Activated CD8-positive, alpha-beta memory T cell treated with anti-CD3 and anti-CD28 coated beads, Interleukin-2, amount 50 U/mL, for 48 hours (primary cell): ENCODE results near the gene DNASE1L2.
A peak's percentile ranks its signal among the peaks of the same experiment; 100 is the strongest.
"Not testable (repeated sequence)": the region's sequence is repeated elsewhere in the genome, so short reads cannot be mapped to it uniquely, and the experiment has no call there.

ENCODE experiments used
- DNase-seq: peaks from one replicate; pipeline ENCODE4 v3.0.0-alpha.2; 2020

DNASE1L2 gene

DNA sequence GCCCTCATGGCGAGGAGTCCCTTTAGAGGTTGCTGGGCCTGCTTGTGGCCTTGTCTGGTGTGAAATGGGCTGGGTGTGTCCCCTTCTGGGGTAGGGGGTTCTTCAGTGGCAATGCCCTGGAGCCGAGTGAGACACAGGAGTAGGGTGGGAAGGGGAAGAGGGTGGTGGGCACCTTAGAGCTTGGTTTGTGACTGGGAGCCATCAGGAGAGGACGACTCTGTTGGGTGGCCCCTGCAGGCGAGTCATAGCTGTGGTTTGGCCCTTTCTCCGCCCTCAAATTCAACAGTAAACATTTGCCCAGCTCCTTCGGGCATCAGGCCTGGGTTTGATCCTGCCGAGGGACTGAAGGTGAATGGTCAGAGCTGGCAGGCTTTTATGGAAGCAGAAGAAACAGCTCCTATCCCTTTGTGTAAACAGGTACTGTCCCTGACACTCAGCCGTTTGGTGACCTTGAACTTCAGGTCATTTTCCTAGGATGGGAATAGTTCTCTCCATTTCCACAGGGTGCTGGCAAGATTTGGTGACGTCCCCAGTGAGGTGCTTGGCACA lies 9.9 kb upstream of the DNASE1L2 start:
- no peak for DNase-seq

DNA sequence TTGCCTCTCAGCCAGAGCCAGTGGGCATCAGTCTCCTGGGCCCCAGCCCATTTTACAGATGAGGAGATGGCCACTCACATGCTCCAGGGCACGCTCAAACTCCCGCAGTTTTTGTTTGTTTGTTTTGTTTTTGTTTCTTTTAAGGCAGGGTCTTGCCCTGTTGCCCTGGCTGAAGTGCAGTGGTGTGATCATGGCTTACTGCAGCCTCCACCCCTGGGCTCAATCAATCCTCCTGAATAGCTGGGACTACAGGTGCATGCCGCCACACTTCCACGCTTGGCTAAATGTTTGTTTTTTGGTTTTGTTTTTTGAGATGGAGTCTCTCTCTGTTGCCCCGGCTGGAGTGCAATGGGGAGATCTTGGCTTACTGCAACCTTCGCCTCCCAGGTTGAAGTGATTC lies 9.3 kb upstream of the DNASE1L2 start:
- no peak for DNase-seq

DNA sequence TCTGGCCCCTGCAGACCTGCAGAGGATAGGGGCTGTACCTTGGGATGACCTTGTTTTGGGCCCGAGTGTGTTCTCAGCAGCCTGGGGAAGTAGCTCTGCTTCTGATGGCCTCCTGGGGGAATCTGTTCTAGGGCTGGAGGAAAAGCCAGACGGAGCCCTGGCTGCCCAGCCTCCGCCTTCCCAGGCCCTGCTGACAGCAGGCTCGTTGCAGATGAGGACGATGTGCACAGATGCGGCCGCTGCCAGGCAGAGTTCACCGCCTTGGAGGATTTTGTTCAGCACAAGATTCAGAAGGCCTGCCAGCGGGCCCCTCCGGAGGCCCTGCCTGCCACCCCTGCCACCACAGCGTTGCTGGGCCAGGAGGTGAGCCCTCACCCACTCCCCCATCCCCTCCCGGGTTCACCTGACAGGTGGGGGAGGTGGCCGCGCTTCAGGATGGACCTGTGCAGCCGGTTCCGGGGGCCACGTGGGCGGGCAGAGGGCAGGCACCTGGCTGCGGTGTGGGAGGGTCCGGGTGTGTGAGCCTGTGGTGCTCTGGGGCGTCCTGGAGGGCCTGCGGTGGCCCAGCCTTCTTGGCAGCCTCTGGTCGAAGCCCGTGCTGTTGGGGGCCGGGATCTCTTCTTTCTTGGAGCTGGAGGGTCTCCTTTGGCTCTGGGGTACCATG lies 8.0 kb upstream of the DNASE1L2 start:
- DNase-seq = no peak

DNA sequence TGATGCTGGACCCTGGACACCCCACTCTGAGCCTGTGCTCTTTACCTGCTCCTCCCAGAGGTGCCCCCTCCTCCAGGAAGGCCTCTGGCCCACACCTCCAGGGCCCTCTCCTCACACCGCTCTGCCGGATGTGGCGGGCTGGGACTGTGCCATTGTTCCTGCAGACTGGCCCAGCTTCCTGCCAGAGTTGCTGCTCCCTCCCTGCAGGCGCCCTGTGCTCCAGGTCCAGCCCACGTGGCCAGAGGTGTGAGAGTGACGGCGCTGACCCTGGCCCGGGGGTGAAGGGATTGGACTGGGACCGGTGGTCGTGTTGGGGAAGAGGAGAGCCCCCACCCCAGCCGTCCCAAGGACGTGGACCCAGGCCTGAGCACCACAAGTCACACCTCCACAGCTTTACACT lies 7.2 kb upstream of the DNASE1L2 start:
- no peak for DNase-seq

DNA sequence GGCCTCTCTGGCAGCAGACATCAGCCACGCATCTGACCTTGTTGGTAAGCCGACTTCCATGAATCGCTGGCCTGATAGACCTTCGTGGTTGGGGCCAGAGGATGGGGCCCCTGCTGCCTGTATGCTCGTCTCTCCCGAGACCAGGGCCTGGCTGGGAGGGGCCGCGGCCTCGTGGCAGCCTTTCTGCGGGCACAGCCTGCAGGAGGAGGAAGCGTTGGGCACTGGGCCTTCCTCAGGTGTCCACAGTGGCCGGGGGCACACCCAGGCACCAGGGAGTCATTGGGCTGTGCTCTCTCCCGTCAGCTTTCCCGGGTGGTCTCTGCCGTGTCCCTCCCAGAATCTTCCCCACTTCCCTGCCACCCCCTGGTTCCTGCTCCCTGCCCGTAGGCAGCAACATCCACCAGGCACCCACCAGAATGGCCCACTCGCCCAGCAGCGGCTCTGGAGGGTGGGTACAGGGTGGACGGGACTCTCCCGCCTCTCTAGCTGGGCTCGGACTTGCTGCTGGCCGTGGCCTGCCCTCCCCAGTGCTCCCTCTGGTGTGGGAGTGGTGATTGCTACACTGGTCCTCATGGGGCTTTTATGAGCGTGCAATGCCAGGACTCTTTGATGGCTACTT lies 6.5 kb upstream of the DNASE1L2 start:
- no peak for DNase-seq

DNA sequence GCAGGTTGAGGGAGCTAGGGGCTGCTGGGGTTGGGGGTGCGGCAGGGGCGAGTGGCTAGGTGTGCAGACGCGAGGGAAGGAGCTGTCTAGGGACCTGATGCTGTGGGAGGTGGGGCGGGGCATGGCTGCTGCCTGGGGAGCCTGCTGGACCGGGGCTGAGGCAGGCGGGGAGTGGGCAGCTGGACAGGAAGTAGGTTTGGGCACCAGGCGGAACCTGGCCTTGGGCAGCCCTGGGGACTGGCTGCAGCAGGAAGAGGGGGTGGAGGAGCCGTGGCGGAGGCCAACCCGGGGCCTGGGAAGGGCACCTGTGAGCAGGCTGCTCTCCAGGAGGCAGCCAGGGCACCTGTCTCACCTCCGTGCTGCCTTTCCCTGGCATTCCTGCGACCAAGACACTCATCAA lies 5.9 kb upstream of the DNASE1L2 start:
- no peak for DNase-seq

DNA sequence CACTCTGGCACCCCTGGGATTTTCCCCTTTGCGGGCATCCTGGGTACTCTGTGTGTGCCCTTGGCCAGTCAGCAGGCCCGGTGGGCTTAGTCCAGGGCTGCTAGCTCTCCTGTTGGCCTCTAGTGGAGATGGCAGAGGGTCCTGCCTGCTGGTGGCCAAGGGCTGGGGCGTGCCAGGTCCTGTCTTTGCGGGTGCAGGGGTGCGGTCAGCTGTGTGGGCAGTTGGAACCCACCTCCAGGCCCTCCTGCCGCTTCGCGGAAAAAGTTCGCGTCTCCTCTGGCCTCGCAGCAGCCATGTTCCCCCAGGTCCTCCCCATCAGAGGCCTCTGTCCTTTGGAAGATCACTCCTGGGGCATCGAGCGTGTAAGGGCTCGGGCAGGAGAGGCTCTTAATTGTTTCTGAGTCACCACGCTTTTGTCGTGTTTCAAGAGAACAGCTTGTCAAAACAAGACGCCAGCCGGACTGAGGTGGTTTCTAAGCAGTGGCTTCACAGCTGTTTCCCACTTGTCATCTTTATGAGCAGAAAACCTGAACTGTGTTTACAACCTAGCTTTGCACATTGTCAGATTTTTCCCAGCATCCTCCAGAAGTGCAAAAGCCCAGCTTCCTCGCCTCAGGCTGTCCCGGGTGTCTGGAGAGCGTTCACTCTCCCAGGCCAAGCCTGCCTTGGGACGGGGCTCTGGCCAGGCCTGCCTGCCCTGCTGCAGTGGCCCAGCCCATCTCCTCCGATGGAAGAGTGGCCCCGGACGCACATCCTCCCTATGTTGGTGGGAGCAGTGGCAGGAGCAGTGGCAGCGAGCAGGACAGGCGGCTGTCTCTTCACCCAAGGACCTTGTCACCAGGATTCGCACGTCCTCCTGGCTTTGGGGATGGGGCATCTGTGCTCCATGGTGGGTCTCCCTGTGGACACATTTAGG lies 5.0 kb upstream of the DNASE1L2 start:
- DNase-seq = no peak

DNA sequence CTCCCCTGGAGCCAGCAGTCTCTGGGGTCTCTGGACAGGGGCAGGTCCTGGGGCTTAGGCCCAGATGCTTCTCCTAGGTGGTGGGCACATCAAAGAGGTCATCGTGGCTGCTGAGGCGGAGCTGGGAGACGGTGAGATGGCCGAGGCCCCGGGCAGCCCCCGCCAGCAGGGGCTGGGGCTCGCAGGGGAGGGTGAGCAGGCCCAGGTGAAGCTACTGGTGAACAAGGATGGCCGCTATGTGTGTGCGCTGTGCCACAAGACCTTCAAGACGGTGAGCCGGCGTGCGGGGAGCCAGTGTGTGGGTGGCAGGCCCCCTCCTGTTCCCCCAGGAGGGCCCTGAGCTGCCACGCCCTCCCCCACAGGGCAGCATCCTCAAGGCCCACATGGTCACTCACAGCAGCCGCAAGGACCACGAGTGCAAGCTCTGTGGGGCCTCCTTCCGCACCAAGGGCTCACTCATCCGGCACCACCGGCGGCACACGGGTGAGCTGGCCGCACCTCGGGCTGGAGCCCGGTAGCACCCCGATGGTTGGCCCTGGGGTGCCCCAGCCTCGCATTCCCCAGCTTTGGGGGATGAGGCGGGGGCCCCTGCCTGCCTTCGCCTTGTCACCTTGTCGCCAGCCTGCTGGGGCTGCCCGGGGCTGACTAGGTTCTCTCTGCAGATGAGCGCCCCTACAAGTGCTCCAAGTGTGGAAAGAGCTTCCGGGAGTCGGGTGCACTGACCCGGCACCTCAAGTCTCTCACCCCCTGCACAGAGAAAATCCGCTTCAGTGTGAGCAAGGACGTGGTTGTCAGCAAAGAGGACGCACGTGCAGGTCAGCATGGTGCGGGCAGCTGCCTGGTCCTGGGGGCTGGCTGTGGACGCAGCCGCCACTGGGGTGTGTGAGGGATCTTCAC lies 3.9 kb upstream of the DNASE1L2 start:
- no peak for DNase-seq

DNA sequence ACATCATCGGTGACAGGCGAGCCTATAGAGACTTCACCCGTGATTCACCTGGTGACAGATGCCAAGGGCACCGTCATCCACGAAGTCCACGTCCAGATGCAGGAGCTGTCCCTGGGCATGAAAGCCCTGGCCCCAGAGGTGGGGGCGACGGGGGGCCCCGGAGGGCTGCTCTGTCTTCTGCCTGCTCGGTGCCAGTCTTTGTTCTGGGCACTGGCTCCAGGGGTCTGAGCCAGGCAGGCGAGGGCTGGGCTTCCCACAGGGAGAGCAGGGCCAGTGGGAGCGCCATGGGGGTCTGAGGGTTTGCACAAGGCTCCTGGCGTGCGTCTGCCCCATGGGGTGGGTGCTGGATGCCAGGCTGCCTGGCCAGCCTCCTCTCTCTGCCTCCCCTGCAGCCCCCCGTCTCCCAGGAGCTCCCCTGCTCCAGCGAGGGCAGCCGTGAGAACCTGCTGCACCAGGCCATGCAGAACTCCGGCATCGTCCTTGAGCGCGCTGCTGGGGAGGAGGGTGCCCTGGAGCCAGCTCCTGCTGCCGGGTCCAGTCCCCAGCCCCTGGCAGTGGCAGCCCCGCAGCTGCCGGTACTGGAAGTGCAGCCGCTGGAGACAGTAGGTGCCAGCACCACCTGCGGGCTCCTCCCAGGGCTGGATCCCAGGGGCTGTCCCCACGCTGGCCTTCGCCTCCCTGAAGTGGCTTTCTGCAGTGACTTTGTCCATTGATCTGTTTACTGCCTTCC lies 3.0 kb upstream of the DNASE1L2 start:
- no peak for DNase-seq

DNA sequence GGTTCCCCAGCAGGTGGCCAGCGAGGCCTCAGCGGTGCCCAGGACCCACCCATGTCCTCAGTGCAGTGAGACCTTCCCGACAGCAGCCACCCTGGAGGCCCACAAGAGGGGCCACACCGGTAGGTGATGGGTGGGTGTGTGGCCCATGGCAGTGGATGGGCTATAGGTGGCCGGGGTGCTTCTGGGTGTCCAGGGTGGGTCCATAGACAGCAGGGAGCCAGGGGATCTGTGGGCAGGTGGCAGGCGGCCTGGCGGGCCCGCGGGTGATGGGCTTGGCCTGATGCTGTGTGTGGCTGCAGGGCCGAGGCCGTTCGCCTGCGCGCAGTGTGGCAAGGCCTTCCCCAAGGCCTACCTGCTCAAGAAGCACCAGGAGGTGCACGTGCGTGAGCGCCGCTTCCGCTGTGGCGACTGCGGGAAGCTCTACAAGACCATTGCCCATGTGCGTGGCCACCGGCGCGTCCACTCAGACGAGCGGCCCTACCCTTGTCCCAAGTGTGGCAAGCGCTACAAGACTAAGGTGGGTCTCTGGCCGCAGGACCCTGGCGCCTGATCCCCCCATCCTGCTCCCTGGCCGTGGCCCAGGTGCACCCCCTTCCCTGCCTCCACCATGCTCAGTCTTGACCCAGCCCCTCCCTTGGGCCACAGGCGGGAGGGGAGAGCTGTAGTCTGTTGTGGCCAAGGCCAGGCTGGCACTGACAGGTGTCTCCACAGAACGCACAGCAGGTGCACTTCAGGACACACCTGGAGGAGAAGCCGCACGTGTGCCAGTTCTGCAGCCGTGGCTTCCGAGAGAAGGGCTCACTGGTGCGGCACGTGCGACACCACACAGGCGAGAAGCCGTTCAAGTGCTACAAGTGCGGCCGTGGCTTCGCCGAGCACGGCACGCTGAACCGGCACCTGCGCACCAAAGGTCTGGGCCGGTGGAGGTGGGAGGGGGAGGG lies 2.1 kb upstream of the DNASE1L2 start:
- no peak for DNase-seq

DNA sequence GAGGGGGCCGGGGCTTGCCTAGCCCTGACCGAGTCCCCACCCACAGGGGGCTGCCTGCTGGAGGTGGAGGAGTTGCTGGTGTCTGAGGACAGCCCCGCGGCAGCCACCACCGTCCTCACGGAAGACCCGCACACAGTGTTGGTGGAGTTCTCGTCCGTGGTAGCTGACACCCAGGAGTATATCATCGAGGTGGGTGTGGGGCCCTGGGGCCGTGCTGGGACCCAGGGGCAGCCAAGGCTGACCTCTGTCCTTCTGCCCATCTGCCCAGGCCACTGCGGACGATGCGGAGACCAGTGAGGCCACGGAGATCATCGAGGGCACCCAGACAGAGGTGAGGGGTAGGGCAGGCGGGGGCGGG lies 1.5 kb upstream of the DNASE1L2 start:
- DNase-seq = no peak

DNA sequence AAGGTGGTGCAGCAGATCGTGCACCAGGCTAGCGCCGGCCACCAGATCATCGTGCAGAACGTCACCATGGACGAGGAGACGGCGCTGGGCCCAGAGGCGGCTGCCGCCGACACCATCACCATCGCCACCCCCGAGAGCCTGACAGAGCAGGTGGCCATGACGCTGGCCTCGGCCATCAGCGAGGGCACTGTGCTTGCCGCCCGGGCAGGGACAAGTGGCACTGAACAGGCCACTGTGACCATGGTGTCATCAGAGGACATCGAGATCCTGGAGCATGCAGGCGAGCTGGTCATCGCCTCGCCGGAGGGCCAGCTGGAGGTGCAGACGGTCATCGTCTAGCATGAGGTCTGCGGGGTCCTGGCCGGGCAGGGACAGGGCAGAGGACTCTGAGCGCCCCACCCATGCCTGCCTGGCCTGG lies 1.0 kb upstream of the DNASE1L2 start:
- no peak for DNase-seq

DNA sequence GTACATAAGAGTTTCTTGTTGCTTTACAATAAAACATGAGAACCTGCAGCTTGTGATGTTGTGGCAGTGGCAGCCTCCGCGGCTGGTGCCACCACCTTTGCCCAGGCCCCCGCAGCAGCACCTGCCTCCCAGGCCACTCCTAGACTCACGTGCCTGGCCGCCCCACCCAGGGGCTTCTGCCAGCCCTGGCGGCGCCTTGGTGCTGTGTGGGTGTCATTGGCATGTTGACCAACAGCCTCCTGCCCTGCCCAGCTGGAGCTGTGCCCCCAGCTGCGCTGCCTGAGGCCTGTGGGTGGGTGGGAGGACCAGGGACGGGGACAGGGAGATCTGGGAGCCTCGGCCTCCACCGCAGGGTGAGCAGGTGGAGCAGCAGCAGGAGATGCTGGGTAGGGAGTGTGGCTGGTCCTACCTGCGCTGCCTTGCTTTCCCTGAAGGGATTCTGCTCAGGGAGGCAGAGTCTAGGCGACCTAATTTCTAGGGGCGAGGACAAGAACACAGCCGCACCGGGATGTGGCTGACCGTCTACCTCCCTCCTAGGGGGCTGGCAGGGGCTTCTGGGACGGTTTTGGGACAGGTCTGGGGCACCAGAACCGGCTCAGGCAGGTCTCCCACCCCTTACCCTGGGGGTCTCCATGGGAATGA lies 428 bp upstream of the DNASE1L2 start:
- peak; percentile 53 for DNase-seq

DNA sequence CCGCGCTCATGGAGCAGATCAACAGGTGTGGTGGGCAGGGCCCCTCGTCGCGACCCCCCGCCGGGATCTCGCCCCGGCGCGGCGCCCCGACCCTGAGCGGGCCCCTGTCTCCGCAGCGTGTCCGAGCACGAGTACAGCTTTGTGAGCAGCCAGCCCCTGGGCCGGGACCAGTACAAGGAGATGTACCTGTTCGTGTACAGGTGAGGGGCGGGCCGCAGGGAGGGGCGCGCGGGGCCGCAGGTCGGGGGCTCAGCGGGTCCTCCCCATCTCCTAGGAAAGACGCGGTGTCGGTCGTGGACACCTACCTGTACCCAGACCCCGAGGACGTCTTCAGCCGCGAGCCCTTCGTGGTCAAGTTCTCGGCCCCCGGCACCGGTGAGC lies 848 bp downstream of the DNASE1L2 start:
- peak; percentile 57 for DNase-seq

DNA sequence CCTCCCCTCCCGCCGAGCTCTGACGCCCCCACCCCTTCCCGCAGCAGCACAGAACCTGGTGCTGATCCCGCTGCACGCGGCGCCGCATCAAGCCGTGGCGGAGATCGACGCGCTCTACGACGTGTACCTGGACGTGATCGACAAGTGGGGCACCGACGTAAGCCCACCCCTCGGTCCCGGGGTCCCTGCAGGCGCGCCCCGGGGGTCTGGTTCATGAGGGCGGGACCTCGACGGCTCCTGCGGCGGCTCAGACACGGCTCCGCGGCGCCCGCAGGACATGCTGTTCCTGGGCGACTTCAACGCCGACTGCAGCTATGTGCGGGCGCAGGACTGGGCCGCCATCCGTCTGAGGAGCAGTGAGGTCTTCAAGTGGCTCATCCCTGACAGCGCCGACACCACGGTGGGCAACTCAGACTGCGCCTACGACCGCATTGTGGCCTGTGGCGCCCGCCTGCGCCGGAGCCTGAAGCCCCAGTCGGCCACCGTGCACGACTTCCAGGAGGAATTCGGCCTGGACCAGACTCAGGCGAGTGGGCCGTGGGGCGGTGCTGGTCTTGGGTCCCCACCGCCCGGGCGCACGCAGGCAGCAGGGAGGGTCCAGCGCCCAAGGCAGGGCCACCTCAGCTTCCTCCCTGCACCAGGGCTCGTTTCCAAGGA lies 1.4 kb downstream of the DNASE1L2 start:
- peak; percentile 56 for DNase-seq

DNA sequence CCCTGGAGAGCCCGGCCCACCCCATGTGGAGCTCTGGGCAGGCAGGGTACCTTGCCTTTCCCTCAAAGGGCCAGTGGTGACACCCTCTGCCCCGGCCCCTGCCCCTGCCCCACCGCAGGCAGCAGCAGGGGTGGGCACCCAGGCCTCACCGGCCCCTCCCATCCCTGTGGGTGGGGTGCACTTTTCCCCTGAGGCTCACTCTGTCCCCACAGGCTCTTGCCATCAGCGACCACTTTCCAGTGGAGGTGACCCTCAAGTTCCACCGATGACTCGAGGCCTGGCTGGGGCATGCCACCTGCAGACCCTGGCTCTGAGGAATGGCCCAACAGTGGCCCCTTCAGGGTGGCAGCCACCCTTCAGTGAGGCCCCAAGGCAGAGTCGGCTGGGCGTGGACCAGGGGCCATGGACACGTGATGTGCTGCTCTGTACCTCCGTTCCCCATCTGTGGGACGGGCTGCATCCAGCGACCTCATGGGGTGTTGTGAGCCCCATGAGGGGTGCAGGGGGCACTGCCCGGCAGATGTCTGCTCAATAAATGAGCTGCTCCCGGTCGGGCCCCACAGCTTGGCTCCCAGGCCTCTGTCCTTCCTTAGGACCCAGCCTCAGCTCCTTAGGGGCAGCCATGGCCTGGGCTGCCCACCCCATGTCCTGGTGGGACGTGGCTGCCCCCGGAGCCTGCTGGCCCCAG lies 2.0 kb downstream of the DNASE1L2 start:
- peak; percentile 56 for DNase-seq

DNA sequence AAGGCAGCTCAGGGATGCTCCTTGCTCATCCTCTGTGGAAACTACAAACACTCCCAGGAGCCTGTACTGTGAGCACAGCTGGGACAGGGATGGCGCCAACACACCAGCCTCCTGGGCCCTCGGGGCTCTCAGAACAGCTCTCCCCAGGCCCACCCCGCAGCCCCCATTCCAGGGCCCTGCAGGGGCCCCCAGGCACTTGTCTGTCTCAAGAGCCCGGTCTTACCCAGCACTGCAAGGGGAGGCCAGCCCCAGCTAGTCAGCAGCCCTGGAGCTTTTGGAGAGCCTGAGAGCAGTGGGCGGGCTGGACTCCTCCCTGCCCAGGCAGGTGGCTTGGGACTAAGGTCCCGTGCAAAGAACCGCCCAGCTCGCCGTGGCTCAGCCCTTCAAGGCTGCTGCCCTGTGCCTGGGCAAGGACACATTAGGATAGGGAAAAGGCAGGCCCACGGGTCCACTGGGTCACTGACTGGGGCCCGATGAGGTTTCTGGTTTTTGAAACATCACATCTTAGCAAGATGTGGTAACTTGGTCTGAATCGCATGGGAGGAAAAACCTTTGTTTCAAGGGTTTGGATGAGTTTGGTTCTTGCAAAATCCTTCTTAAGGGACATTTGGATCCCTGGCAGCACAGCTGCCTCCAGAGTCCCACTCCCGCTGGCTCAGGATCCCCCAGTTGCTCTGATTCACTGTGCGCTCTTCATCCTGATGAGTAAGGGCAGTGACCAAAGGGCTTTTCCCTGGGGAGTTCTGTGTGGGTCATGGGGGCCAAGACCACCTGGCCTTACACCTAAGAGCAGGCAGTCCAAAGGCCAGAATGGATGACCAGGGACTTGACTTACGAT lies 2.8 kb downstream of the DNASE1L2 start:
- DNase-seq = peak; percentile 54

DNA sequence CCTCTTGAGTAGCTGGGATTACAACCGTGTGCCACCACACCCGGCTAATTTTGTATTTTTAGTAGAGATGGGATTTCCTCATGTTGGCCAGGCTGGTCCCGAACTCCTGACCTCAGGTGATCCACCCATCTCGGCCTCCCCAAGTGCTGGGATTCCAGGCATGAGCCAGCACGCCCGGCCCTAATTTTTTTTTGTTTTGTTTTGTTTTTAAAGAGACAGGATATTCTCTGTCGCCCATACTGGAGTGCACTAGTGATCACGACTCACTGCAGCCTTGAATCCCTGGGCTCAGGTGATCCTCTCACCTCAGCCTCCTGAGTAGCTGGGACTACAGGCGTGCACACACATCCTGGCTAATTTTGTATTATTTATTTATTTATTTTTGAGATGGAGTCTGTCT lies 4.1 kb downstream of the DNASE1L2 start:
- DNase-seq = not testable (repeated sequence)
